ENCODE measurements around the gene EMID1.
A peak's percentile ranks its signal among the peaks of the same experiment; 100 is the strongest.

EMID1 gene

DNA sequence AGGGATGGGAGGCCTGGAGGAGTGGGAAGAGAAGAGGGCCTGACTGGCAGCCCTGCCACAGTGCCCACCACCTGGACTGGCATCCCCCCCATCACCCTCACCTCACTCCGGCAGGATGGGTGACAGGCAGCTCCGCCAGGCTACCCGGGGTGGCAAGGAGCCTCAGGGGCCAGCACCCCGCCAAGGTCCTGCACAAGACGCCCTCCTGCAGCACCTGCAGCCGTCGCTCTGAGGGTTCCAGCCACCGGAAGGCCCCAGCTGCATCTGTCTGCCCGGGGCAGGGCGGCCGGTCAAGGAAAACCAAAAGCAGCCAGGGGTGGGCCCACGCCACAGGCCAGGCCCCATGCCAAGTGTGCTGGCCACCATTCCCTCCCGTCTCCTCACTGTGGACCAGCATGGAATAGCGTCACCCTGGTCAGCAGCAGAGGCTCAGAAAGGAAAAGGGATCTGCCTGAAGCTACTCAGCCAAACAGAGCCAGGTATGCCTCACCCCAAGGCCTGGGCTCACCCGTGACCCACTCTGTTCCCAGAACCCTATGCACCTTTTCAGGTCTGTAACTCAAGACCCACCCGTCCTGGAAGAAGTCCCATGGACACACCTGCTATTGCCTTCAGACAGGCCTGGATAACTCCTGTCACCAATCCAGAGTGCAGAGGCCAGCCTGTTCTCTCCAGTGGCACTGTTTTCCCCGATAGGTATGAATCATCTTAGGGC is 55.1 kb downstream of the EMID1 start:
- no peak for DNase-seq

- no peak for DNase-seq
Observed at GRCh38 chr22:29263791-29264276, 58.1 kb downstream of the EMID1 start.

- no peak for DNase-seq
Observed at GRCh38 chr22:29265305-29265704, 59.6 kb downstream of the EMID1 start.

GRCh38 chr22:29265929-29266328 is 60.2 kb downstream of the EMID1 start:
- no peak for DNase-seq

- no peak for DNase-seq
Observed at GRCh38 chr22:29266564-29267461, 61.1 kb downstream of the EMID1 start.

- DNase-seq = no peak
Observed at GRCh38 chr22:29267462-29267857, 61.8 kb downstream of the EMID1 start.

- peak; percentile 98 to 99 for DNase-seq
Observed at GRCh38 chr22:29267858-29268510, 62.3 kb downstream of the EMID1 start, which contains the start of the genes EWSR1 and RHBDD3. EWSR1 (plus strand) TSS chr22:29268268; CDS start chr22:29268337, 69 bp downstream. RHBDD3 (minus strand) TSS chr22:29267981; CDS start chr22:29265626, 2,355 bp downstream.

GRCh38 chr22:29268511-29269229 is 63.0 kb downstream of the EMID1 start:
- DNase-seq = peak; percentile 8 to 24

DNA sequence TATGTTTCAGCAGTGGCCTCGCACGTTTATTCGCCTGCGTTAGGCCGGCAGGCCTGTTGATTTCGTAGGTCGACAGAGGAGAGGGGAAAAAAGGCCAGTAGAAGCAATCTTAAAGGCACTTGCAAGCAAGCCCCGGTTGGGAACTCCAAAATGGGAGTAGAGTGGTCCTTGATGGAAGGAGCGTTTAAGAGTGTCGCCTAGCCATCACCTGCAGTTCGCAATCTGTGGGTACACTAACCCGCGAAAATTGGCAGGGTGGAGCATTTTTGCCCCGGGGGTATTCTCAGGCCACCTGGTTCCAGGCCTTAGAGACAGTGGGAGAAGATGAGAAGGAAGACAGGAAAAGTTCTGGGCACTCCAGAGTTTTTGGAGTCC is 63.5 kb downstream of the EMID1 start:
- no peak for DNase-seq

DNA sequence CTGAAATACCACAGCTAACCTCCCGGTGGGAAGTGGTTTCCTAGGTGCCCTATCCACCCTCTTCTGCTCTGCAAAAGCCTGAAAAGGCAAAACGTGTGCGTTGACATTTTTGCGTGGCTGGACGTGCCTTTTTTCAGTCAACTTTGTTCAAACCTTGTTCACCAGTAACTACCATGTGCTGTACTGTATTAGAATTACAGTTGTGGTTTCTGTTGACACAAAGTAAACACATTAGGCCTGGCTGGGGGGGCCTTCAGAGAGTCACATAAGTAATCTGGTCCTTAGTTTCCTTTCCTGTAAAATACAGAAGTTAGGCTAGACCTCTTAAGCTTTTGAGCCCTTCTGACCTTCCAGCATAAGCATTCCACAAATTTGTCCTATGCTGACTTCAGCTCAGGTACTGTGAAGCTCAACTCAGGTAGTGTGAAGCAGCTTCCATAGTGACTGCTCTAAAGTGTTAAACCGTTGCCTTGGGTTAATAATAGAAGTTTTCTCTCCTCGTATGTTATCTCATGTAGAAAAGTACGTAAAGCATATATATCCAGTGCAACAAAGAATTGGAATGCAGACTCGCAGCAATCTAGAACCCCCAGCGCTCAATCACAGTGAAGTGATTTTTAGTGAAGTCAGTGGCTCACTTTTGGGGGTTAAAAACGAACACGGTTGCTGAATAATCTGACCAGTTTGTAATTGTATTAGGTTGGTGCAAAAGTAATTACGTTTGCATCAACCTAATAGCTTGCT is 64.2 kb downstream of the EMID1 start:
- DNase-seq = no peak

DNA sequence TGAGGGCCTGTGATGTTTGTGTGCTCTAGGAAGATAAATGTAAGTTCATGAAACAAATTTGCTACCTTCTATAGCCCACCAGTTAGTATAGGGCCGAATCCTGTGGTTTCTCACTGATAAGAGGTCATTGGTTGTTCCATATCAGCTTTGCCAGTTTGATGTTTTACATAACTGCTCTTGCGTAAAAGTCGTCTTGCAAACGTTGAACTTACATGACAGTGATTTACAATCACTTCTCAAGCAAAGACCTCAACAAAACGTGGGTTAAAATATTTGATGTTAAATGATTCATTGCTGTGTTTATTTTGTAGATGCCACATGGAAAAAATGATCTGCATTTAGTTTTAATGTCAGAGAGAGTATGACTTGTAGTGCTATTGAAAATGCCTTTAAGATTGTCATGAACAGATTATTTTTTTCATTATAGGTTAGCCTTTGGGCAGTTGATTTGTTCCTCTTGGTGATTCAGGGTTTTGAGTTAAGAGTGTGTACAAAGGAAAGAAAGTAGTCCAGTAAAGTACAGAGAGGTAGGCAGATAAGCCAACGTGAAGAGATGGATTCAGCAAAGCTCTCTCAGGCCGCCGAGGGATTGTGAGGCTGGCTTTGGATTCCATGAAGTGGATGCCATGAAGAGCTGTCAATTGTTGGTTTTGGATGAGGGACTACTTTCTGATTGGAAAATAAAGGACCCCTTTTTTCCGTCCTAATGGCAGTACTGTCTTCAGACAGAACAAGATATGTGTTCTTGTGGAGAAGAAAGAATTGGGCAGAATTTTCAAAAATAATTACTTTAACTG is 65.0 kb downstream of the EMID1 start:
- DNase-seq = no peak

DNA sequence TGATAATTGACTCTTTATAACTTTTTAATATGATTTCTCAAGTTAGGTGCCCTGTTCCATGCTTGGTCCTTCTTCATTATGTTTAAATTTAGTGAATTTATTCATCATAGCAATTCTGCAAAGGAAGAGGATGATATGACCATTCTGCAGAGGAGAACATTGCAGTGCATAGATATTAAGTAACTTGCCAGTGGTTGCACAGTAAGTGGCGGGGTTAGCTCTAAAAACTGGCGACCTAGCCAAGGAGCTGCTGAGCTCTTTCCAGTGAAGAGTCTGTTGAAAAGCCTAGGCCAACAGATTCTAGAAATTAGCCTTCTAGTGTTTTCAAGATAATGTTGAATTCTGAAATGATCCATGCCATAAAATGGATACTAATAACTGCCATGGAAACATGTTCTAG is 66.9 kb downstream of the EMID1 start:
- DNase-seq = no peak

- DNase-seq = no peak
Observed at GRCh38 chr22:29275167-29275566, 69.5 kb downstream of the EMID1 start.

GRCh38 chr22:29275819-29276565 is 70.3 kb downstream of the EMID1 start:
- no peak for DNase-seq

DNA sequence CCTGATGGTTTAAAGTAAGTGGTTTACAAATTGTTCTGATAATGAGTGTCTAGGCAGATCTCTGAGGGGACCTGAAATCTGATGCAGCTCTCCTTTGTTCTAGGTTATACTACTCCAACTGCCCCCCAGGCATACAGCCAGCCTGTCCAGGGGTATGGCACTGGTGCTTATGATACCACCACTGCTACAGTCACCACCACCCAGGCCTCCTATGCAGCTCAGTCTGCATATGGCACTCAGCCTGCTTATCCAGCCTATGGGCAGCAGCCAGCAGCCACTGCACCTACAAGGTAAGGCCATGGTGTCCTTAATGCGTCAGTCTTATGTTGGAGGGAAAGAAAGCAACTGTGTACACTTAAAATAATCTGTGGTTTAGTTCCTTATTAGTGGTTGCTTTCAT is 72.2 kb downstream of the EMID1 start:
- DNase-seq = no peak

DNA sequence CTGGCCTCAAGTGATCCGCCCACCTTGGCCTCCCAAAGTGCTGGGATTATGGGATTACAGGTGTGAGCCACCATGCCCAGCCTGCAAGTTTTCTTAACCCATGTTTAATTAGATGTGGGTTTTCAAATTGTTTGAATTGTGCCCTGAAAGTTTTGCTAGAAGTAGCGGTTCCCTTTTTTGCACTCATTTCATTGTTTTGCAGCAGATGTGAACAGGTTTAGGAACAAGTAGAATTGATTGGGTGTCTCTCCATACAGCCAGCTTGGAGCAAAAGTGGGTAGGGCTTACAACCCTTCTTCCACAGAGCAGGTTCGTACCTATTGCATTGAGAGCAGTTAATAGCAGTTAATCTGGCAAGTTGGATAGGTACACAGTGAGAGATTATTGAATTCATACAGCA is 78.5 kb downstream of the EMID1 start:
- no peak for DNase-seq

GRCh38 chr22:29288837-29289236 is 83.1 kb downstream of the EMID1 start:
- no peak for DNase-seq

DNA sequence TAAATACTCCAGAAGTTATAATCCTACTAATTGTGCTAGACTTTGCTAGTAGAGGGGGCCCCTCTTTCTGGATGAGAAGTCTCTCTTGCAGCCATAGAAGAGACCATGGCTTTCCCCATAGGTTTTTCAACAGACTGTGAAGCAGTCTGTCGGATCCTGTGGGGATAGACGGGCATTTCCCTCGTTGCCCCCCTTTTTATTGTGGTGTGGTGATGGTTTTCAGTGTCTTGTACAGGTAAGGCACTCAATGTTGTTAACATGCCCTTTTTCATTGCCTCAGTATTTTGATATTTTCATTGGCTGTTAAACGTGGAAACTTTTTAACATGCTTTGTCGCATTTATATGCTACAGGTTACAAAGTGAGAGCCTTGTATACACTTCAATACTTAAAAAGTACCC is 84.4 kb downstream of the EMID1 start:
- no peak for DNase-seq

DNA sequence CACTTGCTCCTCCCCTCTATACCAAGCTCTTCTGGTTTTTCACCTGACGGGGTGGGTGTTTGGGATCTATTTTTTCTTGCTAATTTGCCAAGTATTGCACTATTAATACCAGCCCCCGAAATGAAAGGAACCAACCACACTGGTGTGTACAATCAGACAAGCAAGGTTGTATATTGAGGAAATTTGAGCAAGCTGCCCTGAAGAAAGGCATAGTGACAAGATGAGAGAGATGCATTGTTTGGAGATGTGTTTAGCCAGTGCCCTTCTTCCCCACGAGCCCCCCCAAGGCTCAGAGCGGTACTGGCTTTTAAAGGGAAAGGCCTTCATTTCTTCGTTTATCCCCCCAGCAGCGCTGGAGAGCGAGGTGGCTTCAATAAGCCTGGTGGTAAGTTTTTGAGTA is 85.5 kb downstream of the EMID1 start:
- DNase-seq = no peak

- DNase-seq = no peak
Observed at GRCh38 chr22:29292379-29292778, 86.7 kb downstream of the EMID1 start.
